ENCODE results near the gene IL21R.
"Not testable (repeated sequence)": the region's sequence is repeated elsewhere in the genome, so short reads cannot be mapped to it uniquely, and the experiment has no call there.

GRCh38 chr16:27435146-27435545 lies 33.2 kb downstream of the IL21R start:
- not testable (repeated sequence) for TF ChIP-seq CTCF, POLR2A (IDR thresholded peaks at IDR 0.05)
